Kidney epithelial cell (primary cell): ENCODE results near the gene ANGPTL3. TPM values are rescaled to one million over a fixed set of nuclear protein-coding genes. Genes with fewer than 3 reads are reported as not detected.
"Not testable (repeated sequence)": the region's sequence is repeated elsewhere in the genome, so short reads cannot be mapped to it uniquely, and the experiment has no call there.

ENCODE experiments used
- DNase-seq: peaks from one replicate; pipeline ENCODE4 v3.0.0-alpha.2; 2010; ENCODE audit warnings: low read depth
- H3K27me3 ChIP-seq: 2 replicates; pipeline ENCODE4 v1.6.0; 2011; ENCODE audit warnings: low read length; ENCODE audit not compliant: control insufficient read depth, insufficient read depth
- H3K36me3 ChIP-seq: 2 replicates; pipeline ENCODE4 v1.5.1; 2011; ENCODE audit warnings: low read length; ENCODE audit not compliant: control insufficient read depth, insufficient read depth
- H3K4me3 ChIP-seq: 2 replicates; pipeline ENCODE4 v1.5.1; 2011; ENCODE audit warnings: low read depth, mild to moderate bottlenecking, control low read depth, low read length
- total RNA-seq: library from RNA; depleted of rRNA; stranded (reverse); fragments of >200 nt; gene quantifications from 2 replicates; pipeline ENCODE4 v1.2.3, GENCODE V29; 2015
- TF ChIP-seq, protein P1 (sequence below): IDR thresholded peaks from 2 replicates; pipeline ENCODE4 v1.5.1; 2011; ENCODE audit warnings: mild to moderate bottlenecking, moderate library complexity, low read length, control low read depth, inconsistent platforms; ENCODE audit not compliant: insufficient read depth, poor library complexity, severe bottlenecking

ANGPTL3 gene
- total RNA-seq: not detected in 2 replicates

- Histone ChIP-seq H3K36me3 (no peaks in the 10 kb centered on the region), H3K4me3 (no peak within 1 kb of the TSS), H3K27me3 (no peaks in the 10 kb centered on the region)
- TF ChIP-seq, protein P1, sequence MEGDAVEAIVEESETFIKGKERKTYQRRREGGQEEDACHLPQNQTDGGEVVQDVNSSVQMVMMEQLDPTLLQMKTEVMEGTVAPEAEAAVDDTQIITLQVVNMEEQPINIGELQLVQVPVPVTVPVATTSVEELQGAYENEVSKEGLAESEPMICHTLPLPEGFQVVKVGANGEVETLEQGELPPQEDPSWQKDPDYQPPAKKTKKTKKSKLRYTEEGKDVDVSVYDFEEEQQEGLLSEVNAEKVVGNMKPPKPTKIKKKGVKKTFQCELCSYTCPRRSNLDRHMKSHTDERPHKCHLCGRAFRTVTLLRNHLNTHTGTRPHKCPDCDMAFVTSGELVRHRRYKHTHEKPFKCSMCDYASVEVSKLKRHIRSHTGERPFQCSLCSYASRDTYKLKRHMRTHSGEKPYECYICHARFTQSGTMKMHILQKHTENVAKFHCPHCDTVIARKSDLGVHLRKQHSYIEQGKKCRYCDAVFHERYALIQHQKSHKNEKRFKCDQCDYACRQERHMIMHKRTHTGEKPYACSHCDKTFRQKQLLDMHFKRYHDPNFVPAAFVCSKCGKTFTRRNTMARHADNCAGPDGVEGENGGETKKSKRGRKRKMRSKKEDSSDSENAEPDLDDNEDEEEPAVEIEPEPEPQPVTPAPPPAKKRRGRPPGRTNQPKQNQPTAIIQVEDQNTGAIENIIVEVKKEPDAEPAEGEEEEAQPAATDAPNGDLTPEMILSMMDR: no peak
- no peak for DNase-seq
These were observed at the start of gene ANGPTL3 for GRCh38 chr1:62597281-62597680. ANGPTL3 (plus strand) TSS chr1:62597520; CDS start chr1:62597567, 47 bp downstream.

GRCh38 chr1:62561306-62561705 is 36.0 kb upstream of the ANGPTL3 start:
- no peak for DNase-seq
- TF ChIP-seq, protein P1: no peak
- Histone ChIP-seq H3K27me3 (no peaks in the 10 kb centered on the region), H3K4me3 (no peak overlapping the region), H3K36me3 (no peaks in the 10 kb centered on the region)

GRCh38 chr1:62567182-62567581 is 30.1 kb upstream of the ANGPTL3 start:
- not testable (repeated sequence) for DNase-seq, H3K27me3 ChIP-seq

GRCh38 chr1:62567926-62568325 is 29.4 kb upstream of the ANGPTL3 start:
- not testable (repeated sequence) for DNase-seq, H3K4me3 ChIP-seq, H3K27me3 ChIP-seq, H3K36me3 ChIP-seq

More at GRCh38 chr1:62567182-62567581, 30.1 kb upstream of the ANGPTL3 start:
- not testable (repeated sequence) for H3K36me3 ChIP-seq, H3K4me3 ChIP-seq

DNA sequence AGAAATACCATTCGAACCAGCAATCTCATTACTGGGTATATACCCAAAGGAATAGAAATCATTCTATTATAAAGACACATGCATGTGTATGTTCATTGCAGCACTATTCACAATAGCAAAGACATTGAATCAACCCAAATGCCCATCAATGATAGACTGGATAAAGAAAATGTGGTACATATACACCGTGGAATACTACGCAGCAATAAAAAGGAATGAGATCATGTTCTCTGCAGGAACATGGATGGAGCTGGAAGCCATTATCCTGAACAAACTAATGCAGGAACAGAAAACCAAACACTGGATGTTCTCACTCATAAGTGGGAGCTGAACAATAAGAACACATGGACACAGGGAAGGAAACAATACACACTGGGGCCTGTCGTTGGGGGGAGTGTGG is 25.8 kb upstream of the ANGPTL3 start:
- H3K4me3 ChIP-seq, H3K36me3 ChIP-seq, H3K27me3 ChIP-seq, DNase-seq: not testable (repeated sequence)

- Histone ChIP-seq H3K36me3 (no peaks in the 10 kb centered on the region), H3K27me3 (no peaks in the 10 kb centered on the region), H3K4me3 (no peak overlapping the region)
- TF ChIP-seq, protein P1: no peak
- DNase-seq: no peak
These were observed 24.8 kb upstream of the ANGPTL3 start for GRCh38 chr1:62572476-62572875.

- H3K27me3 ChIP-seq: no peaks in the 10 kb centered on the region
- no peak for DNase-seq
- TF ChIP-seq, protein P1: no peak
- H3K36me3 ChIP-seq: no peaks in the 10 kb centered on the region
- H3K4me3 ChIP-seq: no peak overlapping the region
These were observed 23.6 kb upstream of the ANGPTL3 start for GRCh38 chr1:62573675-62574074.
